Measurements from ENCODE around the gene RGS3.

The RGS3 gene

DNA sequence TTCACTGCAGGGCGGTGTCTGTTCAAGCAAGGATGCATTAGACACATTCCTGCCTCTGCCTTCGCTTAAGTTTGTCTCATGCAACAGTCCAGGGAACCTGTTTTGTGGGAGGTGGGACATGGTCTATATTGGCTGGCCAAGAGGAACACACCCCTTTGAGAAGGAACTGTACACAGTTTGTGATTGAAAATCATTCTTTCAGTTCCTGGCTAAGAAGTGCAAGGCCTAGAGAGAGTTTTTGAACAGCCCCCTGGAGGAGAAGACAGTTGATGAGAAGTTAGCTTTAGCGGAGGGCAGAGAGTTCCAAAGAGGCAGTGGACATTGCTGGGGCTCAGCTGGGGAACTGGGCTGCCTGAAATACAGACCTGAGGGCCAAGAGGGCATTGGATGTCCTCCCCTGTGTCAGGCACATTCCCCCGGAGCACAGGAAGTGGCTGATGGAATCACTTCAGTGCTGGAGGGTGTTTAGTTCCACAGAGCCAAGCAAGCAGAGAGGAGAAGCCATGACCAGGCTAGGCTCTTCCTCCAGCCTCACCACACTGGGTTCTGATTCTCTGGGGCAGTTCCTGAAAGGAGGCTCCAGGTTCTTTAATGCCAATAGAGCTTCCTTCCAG is 66.6 kb downstream of the RGS3 start:
- no peak for DNase-seq (ENCODE audit: low spot score)

DNA sequence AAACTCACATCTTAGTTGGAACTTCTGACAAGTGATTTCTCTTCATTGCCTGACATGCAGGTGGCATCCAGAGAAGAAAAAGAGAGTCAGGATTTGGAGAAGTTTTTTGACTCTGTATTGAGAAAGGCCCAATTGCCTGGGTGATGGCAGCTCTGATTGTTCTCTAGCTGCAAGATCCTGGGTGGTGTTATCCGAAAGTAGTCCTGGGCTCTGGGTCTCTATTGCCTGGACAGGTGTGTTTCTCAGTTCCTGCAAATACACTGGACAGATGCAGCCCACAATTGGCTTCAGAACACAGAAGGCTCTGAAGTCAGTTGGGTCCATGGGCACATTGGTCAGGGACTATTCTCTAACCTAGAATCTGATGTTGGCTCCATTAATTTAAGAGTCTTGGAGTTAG is 67.4 kb downstream of the RGS3 start:
- DNase-seq (ENCODE audit: low spot score): no peak

DNA sequence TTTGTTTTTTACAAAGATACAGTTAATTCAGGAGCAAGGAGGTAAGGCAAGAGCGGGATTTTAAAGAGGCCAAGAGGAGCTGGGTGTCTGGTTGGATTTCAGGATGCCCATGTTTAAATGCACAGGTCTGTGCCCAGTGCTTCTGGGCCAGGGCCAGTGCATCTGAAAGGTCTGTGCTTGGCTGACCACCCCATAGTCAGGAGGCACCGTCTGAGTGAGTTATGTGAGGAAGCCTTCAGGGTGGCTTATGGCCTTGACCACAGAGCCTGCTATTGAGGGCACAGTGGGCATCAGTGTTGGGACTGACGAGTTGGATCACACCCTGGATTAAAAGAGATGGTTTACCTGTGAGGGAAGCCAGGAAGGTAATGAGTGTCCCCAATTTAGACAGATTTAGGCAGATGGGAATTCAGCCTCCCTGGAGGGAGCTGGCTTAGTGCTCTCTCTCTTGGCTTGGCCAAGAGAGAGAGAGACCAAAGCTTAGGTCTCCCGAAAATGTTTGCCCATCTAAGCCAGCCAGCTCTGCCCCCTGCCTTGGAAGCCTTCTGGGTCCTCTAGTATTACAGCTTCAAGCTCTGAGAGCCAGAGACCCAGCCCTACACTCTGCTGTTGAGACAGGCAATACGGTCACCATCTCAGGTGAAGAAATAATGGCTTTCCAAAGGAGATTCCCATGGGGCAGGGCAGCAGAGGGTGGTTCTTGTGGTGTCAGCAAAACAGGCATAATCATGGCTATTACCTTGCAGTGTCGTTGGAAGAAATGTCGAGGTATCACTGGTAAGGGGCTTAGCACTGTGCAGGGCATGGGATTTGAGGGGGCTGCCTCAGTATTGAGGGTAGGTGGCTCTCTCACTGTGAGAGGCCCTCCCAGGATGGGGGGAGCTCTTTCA is 68.6 kb downstream of the RGS3 start:
- DNase-seq (ENCODE audit: low spot score): no peak

DNA sequence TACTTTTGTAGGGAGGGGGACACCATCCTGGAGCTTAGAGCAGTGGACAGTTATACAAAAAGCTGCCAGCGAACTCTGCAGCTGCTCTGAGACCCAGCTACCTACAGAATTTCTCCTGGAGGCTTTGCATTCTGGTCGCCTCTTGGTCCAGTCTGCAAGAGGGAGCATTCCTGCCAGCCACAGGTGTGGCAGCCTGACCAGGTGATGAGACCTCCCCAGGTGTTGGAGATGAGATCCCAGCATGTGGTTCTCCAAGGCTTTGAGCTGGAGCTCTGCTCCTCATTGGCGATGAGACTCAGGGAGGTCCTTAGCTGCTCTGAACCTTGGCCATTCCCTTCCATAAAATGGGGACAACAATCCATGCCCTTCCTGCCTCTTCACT is 69.3 kb downstream of the RGS3 start:
- DNase-seq (ENCODE audit: low spot score): no peak

DNA sequence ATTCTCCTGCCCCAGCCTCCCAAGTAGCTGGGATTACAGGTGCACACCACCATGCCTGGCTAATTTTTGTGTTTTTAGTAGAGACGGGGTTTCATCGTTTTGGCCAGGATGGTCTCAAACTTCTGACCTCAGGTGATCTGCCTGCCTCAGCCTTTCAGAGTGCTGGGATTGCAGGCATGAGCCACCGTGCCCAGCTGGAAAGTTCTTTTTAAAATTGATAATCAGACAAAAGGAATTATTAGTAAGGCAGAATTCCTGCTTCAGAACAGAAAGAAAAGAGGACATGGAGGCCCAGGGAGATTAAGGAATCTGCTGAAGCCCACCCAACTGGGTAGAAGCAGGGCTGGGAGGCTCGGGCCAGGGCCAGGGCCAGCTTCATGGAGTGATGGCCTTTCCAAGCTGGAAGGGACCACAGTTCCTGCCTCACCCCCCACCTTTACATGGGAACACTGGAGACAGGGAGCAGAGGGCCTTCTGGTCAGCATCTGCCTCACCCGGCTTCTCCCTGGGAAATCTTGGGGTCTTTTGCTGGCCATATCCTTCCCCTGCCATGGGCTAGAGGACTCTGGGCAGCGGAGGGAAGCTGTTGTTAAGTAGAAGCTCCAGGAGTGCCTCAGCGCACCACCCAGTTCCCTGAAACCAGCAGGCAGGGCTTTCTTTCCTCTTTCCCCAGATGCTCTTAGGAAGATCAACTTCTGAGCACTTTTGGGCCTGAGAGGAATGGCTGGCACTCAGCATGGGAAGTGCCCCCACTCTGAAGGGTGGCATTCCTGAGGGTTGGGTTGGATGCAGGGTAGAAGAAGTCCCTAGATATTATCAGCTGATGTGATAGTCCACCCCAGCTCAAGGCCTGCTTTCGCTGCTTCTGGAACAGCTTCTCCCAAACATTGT is 70.1 kb downstream of the RGS3 start:
- DNase-seq (ENCODE audit: low spot score): no peak

DNA sequence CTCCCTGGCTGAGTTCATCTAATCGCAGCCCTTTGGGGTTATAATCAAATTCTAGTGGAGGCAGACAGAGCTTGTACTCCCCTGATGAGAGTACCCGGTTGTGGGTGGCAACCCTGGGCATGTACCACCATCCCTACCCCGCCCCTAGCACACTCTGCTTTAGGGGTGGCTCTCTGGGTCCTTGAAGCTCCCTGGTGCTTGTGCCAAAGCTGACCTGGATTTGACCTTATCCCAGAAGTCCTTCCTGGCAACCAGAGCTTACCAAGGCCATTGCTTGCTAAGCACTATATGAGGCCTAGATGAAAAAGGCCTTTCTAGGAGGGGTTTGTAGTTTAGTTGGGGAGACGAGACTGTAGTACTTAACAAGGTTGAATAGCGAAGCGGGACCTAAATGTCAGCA is 72.2 kb downstream of the RGS3 start:
- DNase-seq (ENCODE audit: low spot score): no peak

DNA sequence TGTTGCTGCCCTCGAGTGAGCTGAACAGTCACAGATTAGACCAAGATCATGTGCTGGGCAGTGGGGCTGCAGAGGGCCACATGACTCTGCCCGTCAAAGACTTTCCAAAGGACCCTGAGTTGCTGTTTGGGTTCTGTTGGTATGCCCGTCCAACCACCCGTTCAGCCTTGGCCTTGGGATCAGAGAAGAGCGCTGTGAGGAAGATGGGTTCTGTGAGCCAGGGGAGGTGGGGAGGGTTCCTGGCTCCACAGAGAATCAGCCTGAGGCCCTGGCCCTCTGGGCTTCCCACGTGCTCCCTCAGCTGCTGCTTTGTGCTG is 72.6 kb downstream of the RGS3 start:
- no peak for DNase-seq (ENCODE audit: low spot score)

DNA sequence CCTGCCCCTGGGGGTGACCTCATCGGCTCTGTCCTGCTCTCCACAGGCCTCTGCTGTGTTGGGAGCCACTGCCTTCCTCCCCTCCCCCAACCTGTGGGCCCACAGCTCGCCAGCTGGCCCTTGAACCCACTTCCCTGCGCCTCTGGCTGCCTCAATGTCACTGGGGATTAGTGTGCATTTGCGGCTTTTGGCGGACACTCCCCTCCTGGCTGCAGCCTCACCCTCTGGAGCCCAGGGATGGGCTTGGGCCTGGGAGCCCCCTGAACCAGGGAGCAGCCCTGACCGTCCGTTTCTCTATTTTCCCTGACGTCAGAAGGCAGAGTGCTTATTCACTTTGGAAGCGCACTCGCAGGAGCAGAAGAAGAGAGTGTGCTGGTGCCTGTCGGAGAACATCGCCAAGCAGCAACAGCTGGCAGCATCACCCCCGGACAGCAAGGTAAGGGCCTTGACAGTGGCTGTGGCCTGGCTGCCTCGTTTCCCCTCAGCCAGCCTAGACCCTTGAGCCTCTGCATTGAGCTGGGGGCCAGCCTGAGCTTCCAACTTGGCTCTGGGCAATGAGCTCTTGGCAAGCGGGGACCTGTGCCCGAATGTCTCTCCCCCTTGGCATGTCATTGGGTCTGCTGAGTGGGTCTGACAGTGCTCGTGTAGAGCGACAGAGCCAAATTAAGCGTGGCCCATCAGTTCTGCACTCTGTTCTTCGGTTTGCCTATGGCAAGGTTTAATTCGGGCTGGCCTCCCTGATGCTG is 73.1 kb downstream of the RGS3 start:
- DNase-seq (ENCODE audit: low spot score): no peak

DNA sequence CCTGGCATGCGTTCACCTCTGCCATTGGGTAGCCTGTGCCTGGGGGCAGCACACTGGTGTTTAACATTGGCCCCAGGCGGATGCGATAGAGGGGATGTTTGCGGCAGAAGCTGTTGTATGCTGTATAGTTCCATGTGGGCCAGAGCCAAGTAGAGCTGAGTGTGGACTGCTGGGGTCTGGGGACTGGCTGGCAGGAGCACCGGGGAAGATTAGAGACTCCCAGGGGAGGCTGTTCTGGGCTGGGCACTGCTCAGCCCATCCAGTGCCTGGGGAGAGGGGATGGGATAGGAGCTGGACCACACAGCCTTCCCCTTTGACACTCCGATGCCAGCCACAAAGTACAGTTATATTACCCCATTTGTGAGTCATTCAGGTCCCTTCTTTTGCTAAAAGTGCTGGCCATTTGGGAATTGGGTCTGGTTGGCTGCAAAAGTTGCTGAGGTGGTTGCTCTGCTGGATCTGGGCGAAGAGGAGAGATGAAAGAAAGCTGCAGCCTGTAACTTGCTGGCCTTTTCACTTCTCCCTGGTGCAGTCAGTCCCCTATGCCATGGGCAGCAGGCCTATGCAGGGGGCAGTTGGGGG is 73.8 kb downstream of the RGS3 start:
- DNase-seq (ENCODE audit: low spot score): no peak

DNA sequence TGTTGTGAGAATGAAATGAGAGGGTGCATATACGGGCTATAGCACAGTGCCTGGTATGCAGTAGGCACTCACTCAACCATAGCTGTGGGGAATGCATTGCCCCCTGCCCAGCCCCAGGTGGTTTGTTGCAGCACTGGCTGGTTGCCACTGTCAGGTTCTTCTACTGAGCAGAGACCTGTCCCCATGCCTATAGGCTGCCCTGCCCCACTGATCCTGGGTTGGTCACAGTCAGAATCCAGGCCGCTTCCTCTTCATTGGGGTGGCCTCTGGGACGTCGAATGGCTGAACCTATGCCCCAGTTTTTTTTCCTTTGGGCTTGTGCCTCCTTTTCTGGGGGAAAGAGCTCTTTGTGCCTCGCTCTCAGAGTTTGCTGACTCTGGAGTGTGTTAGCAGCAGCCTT is 74.6 kb downstream of the RGS3 start:
- no peak for DNase-seq (ENCODE audit: low spot score)

DNA sequence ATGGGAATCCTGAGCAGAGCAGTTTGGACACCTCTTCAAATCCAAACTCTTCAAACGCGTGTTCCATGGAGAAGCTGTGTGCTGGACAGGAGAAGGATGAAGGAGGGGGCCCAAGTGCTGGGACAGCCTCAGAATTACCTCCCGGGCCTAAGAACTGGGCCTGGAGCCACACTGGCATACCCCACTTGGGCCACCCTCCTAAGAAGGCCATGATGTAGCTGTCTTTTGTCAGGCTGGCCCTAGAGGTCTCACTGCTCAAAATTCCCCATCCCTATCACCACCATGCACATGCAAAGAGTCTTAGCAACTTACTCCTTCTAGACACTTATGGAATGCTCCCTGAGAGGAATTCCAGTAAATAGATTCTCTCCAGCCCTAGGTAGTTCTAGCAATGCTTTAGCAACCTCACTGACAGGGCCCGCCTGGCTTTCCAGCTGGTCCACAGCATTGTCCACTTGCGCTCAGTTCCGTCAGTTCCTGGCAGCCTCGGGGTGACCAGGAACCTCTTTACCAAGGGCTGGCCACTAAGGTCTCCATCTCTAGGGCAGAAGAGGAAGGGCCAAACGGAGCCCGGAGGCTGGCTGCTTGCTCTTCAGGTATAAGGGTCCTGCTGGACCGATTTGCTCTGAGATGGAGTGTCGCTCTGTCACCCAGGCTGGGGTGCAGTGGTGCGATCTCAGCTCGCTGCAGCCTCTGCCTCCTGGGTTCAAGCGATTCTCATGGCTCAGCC is 75.3 kb downstream of the RGS3 start:
- no peak for DNase-seq (ENCODE audit: low spot score)

DNA sequence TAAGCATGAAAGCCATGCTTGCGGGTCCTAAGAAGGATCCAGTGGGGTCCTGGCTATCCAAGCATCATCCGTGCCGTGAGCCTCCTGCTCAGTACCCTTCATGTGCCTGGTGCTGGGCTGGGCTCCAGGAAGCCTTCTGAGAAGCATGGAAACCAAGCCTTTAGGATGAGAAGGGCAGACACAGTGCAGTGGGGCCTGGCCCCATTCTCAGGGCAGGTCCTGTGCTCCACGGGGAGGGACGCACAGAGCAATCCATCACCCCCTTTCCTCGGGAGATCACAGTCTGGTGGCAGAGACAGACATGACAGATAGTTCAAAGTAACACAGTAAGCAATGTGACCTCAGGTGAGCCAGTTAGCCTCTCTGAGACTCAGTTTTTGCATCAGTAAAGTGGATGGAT is 76.9 kb downstream of the RGS3 start:
- DNase-seq (ENCODE audit: low spot score): no peak

DNA sequence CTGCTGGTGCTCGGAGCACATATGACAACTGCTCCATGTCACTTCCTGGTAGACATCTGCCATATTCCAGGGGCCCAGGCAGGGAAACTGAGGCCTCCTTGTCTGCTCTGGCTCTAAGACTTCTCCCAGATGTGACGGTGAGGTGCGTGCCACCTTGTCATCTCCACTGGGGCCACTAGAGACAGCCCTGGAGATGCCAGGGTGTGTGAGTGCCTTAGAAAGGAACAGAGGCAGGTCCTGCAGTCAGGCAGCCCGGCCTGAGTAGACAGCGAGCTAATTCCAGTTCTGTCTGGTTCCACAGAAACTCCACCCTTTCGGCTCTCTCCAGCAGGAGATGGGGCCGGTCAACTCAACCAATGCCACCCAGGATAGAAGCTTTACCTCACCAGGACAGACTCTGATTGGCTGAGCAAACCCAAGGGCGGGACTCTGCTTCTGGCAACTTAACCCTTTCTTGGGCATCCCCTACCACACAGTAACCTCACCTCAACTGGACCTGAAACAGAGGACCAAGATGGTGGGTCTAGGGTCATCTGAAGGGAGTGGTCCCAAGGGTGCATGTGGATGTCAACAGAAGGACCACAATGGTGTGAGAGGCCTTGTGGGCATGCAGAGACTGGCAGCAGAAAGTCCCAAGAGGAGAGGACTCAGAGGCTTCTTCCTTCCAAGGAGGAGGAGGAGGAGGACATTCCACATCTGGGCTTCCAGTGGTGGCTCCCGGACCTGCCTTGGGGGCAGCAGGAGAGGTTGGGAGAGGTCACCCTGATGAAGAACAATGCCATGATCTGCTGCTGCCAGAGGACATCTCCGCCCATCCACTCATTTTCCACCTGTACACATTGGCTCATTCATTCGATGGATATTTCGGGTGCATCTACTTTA is 77.7 kb downstream of the RGS3 start:
- DNase-seq (ENCODE audit: low spot score): no peak

DNA sequence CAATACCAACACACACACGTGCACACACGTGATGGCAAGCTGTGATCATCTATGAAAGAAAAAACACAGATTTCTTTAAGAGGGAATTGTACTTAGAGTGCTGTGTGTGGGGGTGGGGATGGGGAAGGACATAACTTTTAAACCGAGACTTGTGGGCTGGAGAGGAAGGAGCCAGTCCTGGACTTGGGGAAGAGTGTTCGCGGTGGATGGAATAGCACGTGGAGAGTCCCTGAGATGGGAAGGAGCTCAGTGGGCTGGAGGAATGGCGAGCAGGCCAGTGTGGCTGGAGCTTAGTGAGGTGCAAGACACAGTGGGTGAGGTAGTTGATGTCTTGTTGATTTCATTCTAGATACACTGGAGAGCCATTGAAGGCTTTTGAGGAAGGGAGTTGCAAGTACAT is 78.5 kb downstream of the RGS3 start:
- no peak for DNase-seq (ENCODE audit: low spot score)

DNA sequence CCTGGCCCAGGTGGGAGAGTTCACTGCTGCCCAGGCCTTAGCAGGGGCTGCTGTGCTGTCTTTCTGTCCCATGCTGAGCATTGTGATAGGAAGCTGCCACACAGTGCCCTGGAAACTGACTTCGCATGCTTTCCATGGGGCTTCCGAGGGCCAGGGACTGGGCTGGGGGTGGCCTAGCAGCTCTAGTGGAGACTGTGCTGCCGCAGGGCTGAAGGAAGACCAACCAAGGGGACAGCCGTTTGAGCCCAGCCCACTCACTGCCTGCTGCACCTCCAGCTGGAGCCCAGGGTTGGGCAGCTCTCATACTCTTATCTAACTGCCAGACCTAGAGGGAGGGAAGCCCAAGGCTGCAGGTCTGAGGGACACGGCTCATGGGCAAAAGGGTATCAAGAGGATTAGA is 79.2 kb downstream of the RGS3 start:
- no peak for DNase-seq (ENCODE audit: low spot score)

DNA sequence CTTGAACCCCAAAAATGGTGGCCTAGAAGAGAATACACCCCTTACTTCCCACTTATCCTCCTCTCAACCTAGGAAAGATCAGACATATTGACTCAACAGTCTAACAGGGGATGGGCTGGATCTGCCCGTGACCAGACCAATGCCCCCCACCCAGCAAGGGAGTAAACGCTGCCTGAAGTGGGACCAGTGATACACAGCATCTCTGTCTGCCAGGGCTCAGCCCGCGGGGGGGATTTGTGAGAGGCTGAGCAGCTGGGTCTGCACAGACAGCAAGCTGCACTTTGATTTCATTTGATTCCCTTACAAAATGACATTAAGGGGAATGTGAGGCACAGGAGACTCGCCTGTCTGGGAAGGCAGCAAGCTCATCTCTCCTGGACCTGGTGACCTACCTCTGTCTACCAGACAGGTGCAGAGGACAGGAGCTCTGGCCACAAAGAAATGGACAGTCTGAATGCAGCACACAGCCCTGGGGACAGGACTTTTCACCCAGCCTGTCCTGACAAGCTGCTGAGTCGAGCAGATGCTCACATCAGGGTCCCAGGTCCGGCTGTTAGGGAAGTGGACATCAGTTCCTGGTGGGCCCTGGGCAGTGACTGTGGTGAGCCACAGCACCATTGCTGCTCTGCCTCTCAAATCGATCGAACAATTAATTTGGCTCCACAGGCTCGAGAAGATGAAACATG is 79.9 kb downstream of the RGS3 start:
- DNase-seq (ENCODE audit: low spot score): no peak

DNA sequence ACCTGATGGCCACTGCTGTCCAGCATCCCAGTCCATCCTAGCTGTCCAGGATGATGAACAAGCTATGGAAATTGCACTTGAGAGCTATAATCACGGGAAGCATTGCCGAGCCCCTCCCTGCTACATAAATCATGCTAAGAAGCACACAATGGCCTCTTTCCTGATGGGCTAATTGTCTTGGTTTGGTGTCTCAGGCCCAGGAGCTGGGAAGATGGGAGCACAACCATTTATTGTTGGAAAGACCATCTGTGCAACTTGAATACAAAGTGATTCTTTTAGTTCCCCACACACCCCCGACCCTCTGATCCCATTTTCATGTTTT is 80.4 kb downstream of the RGS3 start:
- no peak for DNase-seq (ENCODE audit: low spot score)

DNA sequence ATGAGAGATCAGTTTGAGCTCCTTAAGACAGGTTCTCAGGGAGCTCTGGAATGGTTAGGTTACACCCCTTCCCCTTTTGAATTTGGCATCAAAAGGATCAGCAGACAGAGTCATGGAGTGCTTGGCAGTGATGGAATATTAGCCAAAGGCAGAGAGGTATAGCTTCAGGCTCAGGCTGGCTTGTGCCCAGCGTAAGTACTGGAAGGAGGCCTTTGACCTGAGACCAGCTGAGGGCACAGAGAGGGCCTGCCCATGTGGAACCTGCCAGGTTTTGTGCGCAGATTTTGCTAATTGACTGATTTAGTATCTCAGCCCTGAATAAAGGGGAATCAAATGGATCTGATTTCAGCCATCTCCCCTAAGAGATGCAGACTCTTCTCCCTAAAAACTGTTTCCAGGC is 81.5 kb downstream of the RGS3 start:
- DNase-seq (ENCODE audit: low spot score): no peak

DNA sequence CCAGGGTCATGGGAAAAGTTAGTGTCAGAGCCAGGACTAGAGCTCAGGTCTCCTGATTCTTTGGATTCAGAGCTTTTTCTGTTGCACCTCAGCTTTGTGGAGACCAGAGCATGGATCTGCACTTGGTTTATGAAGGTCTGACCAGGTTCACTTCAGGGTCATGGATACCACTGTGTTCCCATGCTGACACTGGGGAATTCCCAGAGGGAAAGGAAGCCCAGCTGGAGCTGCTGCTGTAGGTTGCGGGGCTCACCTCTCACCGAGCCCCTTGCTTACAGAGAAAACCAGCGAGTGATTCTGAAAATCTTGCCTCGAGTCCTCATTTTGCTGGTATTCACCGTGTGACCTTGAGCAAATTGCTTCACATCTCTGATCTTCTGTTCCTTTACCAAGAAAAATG is 83.0 kb downstream of the RGS3 start:
- DNase-seq (ENCODE audit: low spot score): no peak

DNA sequence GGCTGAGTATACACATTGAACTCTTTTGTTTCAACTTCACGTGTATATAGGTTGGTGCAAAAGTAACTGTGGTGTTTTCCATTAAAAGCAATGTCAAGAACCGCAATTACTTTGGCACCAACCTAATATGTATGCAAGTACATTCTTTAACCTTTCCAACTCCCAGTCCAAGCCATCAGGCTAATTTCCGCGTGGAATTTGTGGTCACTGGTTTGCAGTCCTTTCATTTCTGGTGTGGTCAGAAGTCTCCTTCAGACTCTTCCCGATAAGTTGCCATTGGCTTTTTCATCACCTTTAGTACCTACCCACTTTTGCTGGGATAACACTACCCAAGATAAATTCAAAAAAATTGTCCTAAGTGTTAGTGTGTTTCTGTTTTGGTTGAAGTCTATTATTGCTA is 84.0 kb downstream of the RGS3 start:
- no peak for DNase-seq (ENCODE audit: low spot score)
